ENCODE measurements around the gene TAGLN2. TPM values are rescaled to one million over a fixed set of nuclear protein-coding genes. Genes with fewer than 3 reads are reported as not detected.

TAGLN2 gene
- 869 and 920 TPM in 2 replicates for total RNA-seq

DNA sequence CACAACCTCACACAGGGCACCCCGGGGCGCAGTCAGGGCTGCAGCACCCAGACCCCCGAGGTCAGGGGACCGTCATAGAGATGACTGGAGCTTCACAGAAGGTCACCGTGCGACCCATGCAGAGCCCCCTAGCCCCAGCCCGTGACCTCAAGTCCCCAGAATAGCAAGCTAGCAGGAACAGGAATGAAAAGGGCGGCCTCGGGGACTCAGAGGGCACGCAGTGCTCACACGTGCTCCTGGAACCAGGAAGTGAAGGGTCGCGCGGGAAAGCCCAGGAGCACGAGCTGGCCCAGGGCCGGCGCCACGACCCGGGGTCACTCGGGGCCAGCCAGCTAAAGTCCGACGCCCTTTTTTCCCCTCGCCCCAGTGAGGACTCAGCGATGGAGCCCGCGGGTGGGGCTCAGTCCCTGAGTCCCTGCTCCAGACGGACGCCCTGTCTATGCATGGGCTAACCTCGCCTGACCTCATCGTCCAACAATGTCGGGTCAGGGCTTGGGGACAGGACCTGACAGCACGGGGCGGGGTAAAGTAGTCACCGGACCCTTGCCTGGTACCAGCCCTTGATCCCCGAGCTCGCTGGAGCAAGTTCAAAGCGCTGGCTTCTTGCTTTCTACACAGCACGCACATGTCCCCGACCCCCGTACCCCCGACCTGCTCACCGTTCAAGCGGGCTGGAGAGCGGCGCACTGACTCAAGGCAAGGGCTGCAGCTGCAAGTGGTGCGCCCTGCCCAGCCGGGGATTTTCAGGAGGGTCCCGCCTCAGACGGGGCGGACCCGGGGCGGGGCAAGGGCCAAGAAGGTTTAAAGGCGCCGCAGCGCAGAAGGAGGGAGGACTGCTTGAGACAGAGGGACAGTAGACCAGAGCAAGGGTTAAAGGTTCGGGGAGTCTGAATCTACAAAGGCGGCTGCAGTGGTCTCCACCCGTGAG is at the start of gene TAGLN2:
TAGLN2 (minus strand) TSS at position 717 of the 928 bp plus-strand sequence. CDS start 4,998 bp downstream, outside the sequence.

DNA sequence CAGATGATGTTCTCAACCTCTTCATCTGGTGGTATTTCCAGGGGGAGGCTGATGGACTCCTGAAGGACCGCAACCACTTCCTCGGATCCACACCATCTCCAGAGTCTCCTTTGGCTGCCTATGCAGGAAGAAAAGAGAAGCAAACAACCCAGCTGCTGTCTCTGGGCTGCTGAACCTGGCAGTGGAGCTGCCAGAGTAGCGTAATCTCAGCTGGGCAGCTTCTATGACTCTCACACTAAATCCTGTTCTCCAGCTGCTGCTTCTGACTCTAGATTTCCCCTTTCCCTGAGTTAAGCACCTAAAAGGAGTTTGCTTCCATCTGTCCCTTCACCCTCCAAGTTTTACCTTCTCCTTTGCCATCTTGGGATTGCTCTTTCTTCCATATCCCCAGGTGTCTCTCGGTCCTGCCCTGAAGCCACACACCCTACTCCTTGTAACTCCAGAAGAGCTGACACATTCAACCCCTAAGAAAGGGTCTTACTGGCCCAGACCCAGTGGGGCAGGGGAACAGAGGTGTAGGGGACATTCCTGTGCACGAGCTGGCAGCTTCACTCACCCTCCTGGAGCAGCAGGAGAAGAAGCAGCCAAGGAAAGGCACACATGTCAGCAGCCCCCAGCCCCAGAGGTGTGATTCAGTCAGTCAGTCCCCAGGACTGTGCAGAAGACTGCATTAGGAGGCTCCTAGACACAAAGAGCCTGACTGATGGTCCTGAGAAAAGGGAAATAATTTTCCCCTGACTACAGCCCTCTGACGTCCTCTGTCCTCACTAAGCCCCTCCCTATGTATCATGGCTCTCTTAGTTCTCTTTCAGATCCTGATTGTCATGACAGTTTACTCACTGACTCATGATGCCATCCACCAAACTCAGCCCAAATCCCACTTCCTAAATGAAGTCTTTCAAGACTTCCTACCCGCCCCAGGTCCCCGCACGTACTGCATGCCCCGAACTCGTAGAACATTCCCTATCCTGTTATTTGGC is 28.5 kb upstream of the TAGLN2 start, which contains the start of gene SLAMF9:
SLAMF9 (minus strand) TSS at position 702 of the 980 bp plus-strand sequence; CDS start at position 602, 100 bp downstream.

DNA sequence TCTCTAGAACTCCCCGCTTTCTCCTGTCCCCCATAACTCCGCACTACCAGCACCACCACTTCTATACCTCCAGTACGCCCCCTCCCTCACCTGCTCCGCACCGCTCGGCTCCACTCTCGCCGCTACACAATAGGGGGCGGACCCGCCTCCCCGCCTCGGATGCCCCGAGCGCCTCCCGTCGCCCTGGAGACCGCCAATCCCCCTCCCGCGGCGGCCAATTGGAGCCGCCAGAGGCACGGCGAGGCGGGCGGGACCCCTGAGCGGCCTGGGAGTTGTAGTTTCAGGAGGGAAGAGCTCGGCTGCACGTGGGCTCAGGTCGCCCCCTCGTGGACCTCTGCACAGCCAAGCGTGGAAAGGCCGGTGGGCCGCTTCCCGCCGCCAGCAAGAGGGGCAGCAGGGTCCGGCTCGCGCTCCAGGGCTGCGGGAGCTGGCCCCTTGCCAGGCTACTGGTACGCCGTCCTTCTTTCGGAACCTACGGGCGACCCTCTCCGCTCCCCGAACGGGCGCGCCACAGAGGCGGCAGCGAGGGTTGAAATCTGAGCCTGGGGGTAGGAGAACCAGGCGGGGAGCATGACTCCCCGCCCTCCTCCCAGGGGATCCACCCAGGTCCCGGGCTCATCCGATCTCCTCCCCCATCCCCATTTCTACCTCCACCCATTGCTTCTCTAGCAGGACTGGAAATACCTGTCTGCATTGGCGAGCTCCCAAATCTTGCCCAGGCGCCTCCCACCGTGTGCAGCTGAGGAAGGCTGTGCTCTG is 20.4 kb upstream of the TAGLN2 start, which contains the start of gene IGSF9:
IGSF9 (minus strand) TSS at position 131 of the 759 bp plus-strand sequence. CDS start 2,159 bp downstream, outside the sequence.

DNA sequence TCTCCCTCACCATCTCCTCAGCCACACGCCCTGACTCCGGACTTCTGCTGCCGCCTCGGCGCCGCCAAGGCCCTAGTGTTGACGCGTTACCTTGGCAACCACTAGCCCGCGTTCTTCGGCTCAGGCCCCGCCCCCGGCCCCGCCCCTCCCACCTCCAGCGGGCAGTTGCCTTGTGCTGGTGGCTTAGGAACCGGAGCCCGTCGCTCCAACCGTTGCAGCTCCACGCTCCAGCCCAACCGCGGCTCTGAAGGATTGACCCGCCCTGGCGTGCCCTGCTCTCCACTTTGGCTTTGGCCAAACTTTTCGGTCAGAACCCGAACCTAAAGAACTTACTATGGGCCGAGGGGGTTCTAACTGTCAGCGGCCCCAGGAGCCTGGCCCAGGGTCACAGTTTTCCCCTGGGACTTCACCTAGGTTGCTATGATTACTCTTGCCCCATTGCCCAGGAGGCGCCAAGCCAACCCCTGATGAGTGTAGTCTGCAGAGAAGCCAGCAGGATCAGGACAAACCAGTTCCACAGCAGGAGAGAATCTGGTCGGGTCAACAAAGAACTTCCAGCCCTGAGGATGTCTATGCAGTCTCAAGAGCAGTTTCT is 25.1 kb downstream of the TAGLN2 start, which contains the start of gene CFAP45:
CFAP45 (minus strand) TSS at position 80 of the 595 bp plus-strand sequence; CDS start at position 13, 67 bp downstream.

Other genes starting within 250 kb of the TAGLN2 start
- not detected in 2 replicates for gene CRP, start 210.9 kb downstream of the TAGLN2 start, total RNA-seq
- 57.1 and 72.2 TPM in 2 replicates for gene DUSP23, start 144.5 kb downstream of the TAGLN2 start, total RNA-seq
- gene FCRL6, start 123.1 kb downstream of the TAGLN2 start, total RNA-seq, result not detected in 2 replicates
- not detected in 2 replicates for gene SLAMF8, start 98.6 kb downstream of the TAGLN2 start, total RNA-seq
- not detected in 2 replicates for gene VSIG8, start 62.9 kb downstream of the TAGLN2 start, total RNA-seq
- gene CFAP45, start 25.3 kb downstream of the TAGLN2 start, total RNA-seq, result 0.89 and 1.9 TPM in 2 replicates
- gene IGSF9, start 20.1 kb upstream of the TAGLN2 start, total RNA-seq, result not detected in 2 replicates
- gene SLAMF9, start 28.7 kb upstream of the TAGLN2 start, total RNA-seq, result not detected in 2 replicates
- gene PIGM, start 106.5 kb upstream of the TAGLN2 start, total RNA-seq, result 2.0 and 3.1 TPM in 2 replicates
- gene KCNJ10, start 144.7 kb upstream of the TAGLN2 start, total RNA-seq, result not detected in 2 replicates
- gene KCNJ9, start 156.0 kb upstream of the TAGLN2 start, total RNA-seq, result not detected in 2 replicates
- gene IGSF8, start 173.1 kb upstream of the TAGLN2 start, total RNA-seq, result 7.1 and 7.4 TPM in 2 replicates
- not detected in 2 replicates for gene ATP1A2, start 190.3 kb upstream of the TAGLN2 start, total RNA-seq
- not detected in 2 replicates for gene ATP1A4, start 226.1 kb upstream of the TAGLN2 start, total RNA-seq

Data from mammary microvascular endothelial cell (primary cell).